ENCODE measurements around the gene DNAH2.

GRCh38 chr17:7767004-7767403, 49.5 kb downstream of the DNAH2 start:
- TF ChIP-seq CTCF (IDR thresholded peaks at IDR 0.05) (no peak), POLR2A (IDR thresholded peaks at IDR 0.05) (no peak)

Data from breast epithelium (tissue), 3 donors.